Measurements from ENCODE around the gene P2RX5. TPM values are rescaled to one million over a fixed set of nuclear protein-coding genes. Genes with fewer than 3 reads are reported as not detected.
A peak's percentile ranks its signal among the peaks of the same experiment; 100 is the strongest.

P2RX5 gene
- total RNA-seq, 2 donors from 2014 or later, result 22.0 to 74.3 TPM

DNA sequence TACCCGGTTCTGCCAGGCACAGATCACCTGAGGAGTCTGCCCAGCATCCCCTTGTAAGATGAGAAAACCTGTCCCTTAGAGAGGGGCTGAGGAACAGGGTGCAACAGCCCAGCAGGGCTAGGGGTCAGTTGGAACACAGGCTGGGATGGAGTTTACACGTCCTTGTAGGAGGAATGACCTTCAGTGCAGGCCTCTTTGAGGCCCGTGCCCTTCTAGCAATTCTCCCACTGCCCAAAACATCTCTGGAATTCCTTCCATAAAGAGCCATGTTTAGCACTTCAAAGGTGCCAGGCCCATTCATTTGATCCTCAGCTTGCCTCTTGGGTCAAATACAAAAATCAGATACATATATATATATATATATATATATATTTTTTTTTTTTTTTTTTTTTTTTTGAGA, 54.9 kb downstream of the P2RX5 start:
- no peaks in the 10 kb centered on the region for H3K27me3 Mint-ChIP-seq
- no peaks in the 10 kb centered on the region for H3K9me3 Mint-ChIP-seq
- H3K4me3 Mint-ChIP-seq, result no peak overlapping the region
- H3K36me3 Mint-ChIP-seq (ENCODE audit: low read depth), result peaks cover 14% of the 10 kb centered on the region
- peaks cover 18% of the 10 kb centered on the region for H3K4me1 Mint-ChIP-seq
- ATAC-seq (replicated peaks), result no peak
- no peak overlapping the region for H3K27ac Mint-ChIP-seq

DNA sequence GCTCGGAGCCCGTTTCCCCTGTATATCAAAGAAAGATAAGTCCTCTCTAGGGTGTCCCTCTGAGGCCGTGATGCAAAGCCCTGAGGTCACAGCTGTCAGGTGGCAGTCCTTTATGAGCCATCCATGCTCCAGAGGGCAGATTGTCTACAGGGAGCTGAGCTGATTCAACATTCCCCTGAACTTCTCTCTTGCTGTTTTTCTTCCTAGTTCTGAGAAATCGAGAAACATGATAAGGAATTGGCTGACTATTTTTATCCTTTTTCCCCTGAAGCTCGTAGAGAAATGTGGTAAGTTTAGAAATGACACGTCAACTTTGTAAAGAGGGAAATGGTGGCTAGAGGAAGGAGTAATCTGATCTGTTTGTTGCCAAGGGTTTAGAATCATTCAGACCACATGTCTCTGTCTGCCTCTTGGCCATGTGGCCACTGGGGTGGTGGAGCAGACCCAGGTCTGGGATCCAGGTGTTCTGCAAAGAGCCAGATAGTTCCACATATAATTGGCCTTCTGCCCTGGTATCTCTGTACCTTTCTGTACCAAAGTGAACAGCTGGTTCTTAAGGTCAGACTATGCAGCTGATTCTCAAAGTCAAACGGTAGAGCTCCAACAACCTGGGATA, 55.9 kb downstream of the P2RX5 start:
- Mint-ChIP-seq H3K36me3 (ENCODE audit: low read depth) (peaks cover 14% of the 10 kb centered on the region), H3K4me1 (peaks cover 18% of the 10 kb centered on the region), H3K27me3 (no peaks in the 10 kb centered on the region), H3K27ac (peak overlapping the region; percentile 89), H3K9me3 (no peaks in the 10 kb centered on the region), H3K4me3 (peak overlapping the region; percentile 73)
- peak; percentile 32 for ATAC-seq (replicated peaks)

- ATAC-seq (replicated peaks), result no peak
- peak overlapping the region; percentile 98 for H3K27ac Mint-ChIP-seq
- peak overlapping the region; percentile 91 for H3K4me3 Mint-ChIP-seq
- no peaks in the 10 kb centered on the region for H3K9me3 Mint-ChIP-seq
- H3K4me1 Mint-ChIP-seq, result peaks cover 22% of the 10 kb centered on the region
- H3K36me3 Mint-ChIP-seq (ENCODE audit: low read depth), result peaks cover 9% of the 10 kb centered on the region
- no peaks in the 10 kb centered on the region for H3K27me3 Mint-ChIP-seq
These were observed 59.0 kb downstream of the P2RX5 start for GRCh38 chr17:3636908-3637373.

DNA sequence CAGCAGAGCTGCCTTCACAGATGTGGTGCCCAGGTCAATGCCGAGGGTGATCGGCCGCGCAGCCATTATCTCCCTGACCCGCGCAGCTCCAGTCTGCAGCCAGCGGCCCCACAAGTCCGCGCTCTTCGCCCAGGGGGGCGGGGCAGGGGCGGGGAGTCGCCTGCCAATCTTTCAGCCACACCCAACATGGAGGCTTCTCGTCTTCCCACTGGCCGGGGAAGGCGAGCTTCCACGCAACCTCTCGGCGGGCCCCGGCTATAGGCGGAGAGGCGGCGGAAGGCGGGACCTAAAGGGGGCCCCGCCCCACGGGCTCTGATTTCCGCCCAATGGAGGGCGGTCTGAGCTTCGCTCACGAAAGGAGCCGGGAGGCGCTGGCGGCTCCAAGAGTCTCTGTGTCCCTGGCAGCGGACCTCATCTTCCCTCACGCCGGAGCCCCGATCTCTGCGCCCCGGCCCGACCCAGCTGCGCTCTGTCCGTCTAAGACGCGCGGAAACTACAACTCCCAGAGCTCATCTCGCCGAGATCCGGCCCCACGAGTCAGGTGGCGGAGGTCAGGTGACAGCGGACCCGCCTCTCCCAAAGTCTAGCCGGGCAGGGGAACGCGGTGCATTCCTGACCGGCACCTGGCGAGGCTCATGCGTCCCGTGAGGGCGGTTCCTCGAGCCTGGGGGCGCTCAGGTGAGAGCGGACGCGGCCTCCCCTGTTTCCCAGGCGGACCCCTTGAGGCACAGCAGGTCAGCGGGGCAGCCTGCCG, 59.6 kb downstream of the P2RX5 start, which contains the start of the genes CTNS and SHPK:
CTNS (plus strand) TSS at position 607 of the 754 bp plus-strand sequence. CDS start 3,447 bp downstream, outside the sequence.
SHPK (minus strand) TSS at position 97 of the 754 bp plus-strand sequence; CDS start at position 66, 31 bp downstream.
- H3K4me1 Mint-ChIP-seq, result peaks cover 22% of the 10 kb centered on the region
- no peaks in the 10 kb centered on the region for H3K9me3 Mint-ChIP-seq
- peak within 1 kb of the TSS; percentile 91 for H3K4me3 Mint-ChIP-seq
- peaks cover 9% of the 10 kb centered on the region for H3K36me3 Mint-ChIP-seq (ENCODE audit: low read depth)
- H3K27ac Mint-ChIP-seq, result peak within 1 kb of the TSS; percentile 98
- no peaks in the 10 kb centered on the region for H3K27me3 Mint-ChIP-seq
- peak; percentile 96 for ATAC-seq (replicated peaks)

DNA sequence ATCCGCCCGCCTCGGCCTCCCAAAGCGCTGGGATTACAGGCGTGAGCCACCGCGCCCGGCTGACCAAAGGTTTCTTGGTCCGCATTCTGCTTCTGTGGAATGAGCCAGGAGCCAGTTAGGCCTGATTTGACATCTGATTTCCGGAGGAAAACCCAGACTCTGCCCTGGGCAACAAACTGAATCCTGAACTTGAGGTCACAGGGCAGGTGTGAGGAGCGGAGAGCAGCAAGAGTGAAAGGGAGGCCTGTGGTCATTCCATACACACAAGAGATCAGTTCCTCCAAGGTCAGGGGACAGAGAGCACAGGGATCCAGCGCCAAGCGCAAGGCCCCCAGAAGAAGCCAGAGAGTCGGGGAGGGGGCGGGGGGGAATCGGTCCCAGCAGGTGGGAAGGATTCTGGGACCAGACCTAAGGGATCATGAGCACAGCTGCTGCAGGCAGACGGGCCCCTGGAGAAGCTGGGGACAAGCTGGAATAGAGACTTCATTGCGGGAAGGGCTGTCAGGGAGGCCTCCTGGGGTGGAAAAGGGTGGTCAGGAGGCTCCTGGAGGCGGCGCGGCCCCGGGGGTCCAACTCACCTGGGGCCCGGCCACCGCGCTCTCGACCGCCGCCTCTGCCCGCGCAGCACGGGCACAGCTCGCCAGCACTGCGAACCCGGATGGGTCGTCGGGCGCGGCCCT, 60.3 kb downstream of the P2RX5 start:
- ATAC-seq (replicated peaks), result no peak
- Mint-ChIP-seq H3K4me3 (peak overlapping the region; percentile 91), H3K4me1 (peaks cover 22% of the 10 kb centered on the region), H3K27ac (peak overlapping the region; percentile 65), H3K27me3 (no peaks in the 10 kb centered on the region), H3K9me3 (no peaks in the 10 kb centered on the region), H3K36me3 (ENCODE audit: low read depth) (peaks cover 9% of the 10 kb centered on the region)

DNA sequence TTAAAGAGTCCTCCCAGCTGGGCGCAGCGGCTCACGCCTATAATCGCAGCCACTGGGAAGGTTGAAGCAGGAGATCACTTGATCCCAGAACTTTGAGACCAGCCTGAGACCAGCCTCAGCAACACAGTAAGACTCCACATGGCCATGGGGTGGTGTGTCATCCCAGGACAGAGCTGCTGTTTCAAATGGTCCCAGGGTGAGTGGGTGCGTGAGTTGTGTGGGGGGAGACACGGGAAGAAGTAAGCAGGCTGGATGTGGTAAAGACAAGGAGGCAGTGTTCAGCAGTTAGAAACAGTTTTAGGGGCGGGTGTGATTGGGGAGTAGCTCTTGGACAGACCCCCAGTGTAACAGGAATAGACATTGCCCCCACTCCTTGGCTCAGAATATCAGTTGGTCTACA, 63.7 kb downstream of the P2RX5 start:
- Mint-ChIP-seq H3K27me3 (no peaks in the 10 kb centered on the region), H3K27ac (no peak overlapping the region), H3K36me3 (ENCODE audit: low read depth) (peaks cover 24% of the 10 kb centered on the region), H3K4me1 (peaks cover 13% of the 10 kb centered on the region), H3K4me3 (no peak overlapping the region), H3K9me3 (no peaks in the 10 kb centered on the region)
- no peak for ATAC-seq (replicated peaks)

GRCh38 chr17:3630781-3631180, 65.2 kb downstream of the P2RX5 start:
- peaks cover 37% of the 10 kb centered on the region for H3K36me3 Mint-ChIP-seq (ENCODE audit: low read depth)
- H3K9me3 Mint-ChIP-seq, result no peaks in the 10 kb centered on the region

GRCh38 chr17:3627769-3628167, 68.2 kb downstream of the P2RX5 start:
- peaks cover 52% of the 10 kb centered on the region for H3K36me3 Mint-ChIP-seq (ENCODE audit: low read depth)
- no peak for ATAC-seq (replicated peaks)
- no peaks in the 10 kb centered on the region for H3K27me3 Mint-ChIP-seq
- no peak overlapping the region for H3K27ac Mint-ChIP-seq
- peaks cover 3% of the 10 kb centered on the region for H3K4me1 Mint-ChIP-seq
- no peaks in the 10 kb centered on the region for H3K9me3 Mint-ChIP-seq
- H3K4me3 Mint-ChIP-seq, result no peak overlapping the region

More at GRCh38 chr17:3630781-3631180, 65.2 kb downstream of the P2RX5 start:
- no peak overlapping the region for H3K27ac Mint-ChIP-seq
- H3K27me3 Mint-ChIP-seq, result no peaks in the 10 kb centered on the region
- no peak overlapping the region for H3K4me3 Mint-ChIP-seq
- ATAC-seq (replicated peaks), result no peak
- peaks cover 10% of the 10 kb centered on the region for H3K4me1 Mint-ChIP-seq

GRCh38 chr17:3626831-3627768, 68.9 kb downstream of the P2RX5 start:
- no peak for ATAC-seq (replicated peaks)
- no peak overlapping the region for H3K27ac Mint-ChIP-seq
- no peaks in the 10 kb centered on the region for H3K9me3 Mint-ChIP-seq
- H3K27me3 Mint-ChIP-seq, result no peaks in the 10 kb centered on the region
- peaks cover 55% of the 10 kb centered on the region for H3K36me3 Mint-ChIP-seq (ENCODE audit: low read depth)
- H3K4me3 Mint-ChIP-seq, result no peak overlapping the region
- H3K4me1 Mint-ChIP-seq, result no peaks in the 10 kb centered on the region

Other genes starting within 250 kb of the P2RX5 start
- not detected for gene SPATA22, start 224.3 kb downstream of the P2RX5 start, total RNA-seq
- under 1 TPM in 1 of 2 donors, not detected in 1; 0.05 TPM for gene ASPA, start 220.2 kb downstream of the P2RX5 start, total RNA-seq
- 1 to 10 TPM in 1 of 2 donors, under 1 TPM in 1; 0.86 to 3.5 TPM for gene TRPV3, start 138.3 kb downstream of the P2RX5 start, total RNA-seq
- gene TRPV1, start 86.7 kb downstream of the P2RX5 start, total RNA-seq, result 1 to 10 TPM; 3.7 to 3.9 TPM
- 10 to 100 TPM in 1 of 2 donors, 1 to 10 TPM in 1; 10.0 to 12.3 TPM for gene SHPK, start 59.9 kb downstream of the P2RX5 start, total RNA-seq
- 10 to 100 TPM; 11.2 to 11.8 TPM for gene CTNS, start 59.4 kb downstream of the P2RX5 start, total RNA-seq
- 10 to 100 TPM; 13.0 to 15.1 TPM for gene TAX1BP3, start 27.6 kb downstream of the P2RX5 start, total RNA-seq
- 10 to 100 TPM; 28.9 to 58.8 TPM for gene EMC6, start 27.3 kb downstream of the P2RX5 start, total RNA-seq
- 10 to 100 TPM; 12.4 to 21.5 TPM for gene HASPIN, start 27.7 kb upstream of the P2RX5 start, total RNA-seq
- gene ITGAE, start 105.0 kb upstream of the P2RX5 start, total RNA-seq, result 10 to 100 TPM; 24.2 to 43.2 TPM
- gene NCBP3, start 150.1 kb upstream of the P2RX5 start, total RNA-seq, result 10 to 100 TPM; 30.8 to 40.4 TPM
- 1 to 10 TPM; 4.0 to 4.9 TPM for gene CAMKK1, start 196.9 kb upstream of the P2RX5 start, total RNA-seq
- 1 to 10 TPM in 1 of 2 donors, not detected in 1; 1.6 TPM for gene P2RX1, start 220.3 kb upstream of the P2RX5 start, total RNA-seq

Data from activated T-helper 17 cell treated with anti-CD3 and anti-CD28 coated beads, Interleukin-2, amount 50 U/mL, for 72 hours (primary cell).